ENCODE results near the gene ALPP.

- TF ChIP-seq CTCF (IDR thresholded peaks at IDR 0.05; ENCODE audit: low read length), result no peak
- no peak for TF ChIP-seq EZH2 (IDR thresholded peaks at IDR 0.05; ENCODE audit: borderline replicate concordance, low read length)
Measured at GRCh38 chr2:232353660-232354059, 24.9 kb upstream of the ALPP start.
